NOMO-1 treated with DMSO at 0.1 percent for 48 hours (cell line): ENCODE data around the gene PDGFA.

Source experiments
- DNase-seq: peaks from one replicate; lab custom pipeline; 2025; ENCODE audit not compliant: unreplicated experiment; lab: John Stamatoyannopoulos, UW

Gene PDGFA

DNA sequence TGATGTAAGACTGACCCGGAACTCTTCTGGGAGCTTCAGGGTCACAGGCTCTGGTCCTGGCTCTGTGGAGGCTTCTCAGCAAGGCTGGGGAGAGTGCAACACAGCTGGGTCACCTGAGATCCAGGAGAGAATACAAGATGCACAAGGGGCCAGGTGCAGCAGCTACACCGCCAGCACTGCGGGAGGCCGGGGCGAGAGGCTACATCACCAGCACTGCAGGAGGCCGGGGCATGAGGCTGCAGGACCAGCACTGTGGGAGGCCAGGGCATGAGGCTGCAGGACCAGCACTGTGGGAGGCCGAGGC is 44.3 kb downstream of the PDGFA start:
- no peak for DNase-seq

DNA sequence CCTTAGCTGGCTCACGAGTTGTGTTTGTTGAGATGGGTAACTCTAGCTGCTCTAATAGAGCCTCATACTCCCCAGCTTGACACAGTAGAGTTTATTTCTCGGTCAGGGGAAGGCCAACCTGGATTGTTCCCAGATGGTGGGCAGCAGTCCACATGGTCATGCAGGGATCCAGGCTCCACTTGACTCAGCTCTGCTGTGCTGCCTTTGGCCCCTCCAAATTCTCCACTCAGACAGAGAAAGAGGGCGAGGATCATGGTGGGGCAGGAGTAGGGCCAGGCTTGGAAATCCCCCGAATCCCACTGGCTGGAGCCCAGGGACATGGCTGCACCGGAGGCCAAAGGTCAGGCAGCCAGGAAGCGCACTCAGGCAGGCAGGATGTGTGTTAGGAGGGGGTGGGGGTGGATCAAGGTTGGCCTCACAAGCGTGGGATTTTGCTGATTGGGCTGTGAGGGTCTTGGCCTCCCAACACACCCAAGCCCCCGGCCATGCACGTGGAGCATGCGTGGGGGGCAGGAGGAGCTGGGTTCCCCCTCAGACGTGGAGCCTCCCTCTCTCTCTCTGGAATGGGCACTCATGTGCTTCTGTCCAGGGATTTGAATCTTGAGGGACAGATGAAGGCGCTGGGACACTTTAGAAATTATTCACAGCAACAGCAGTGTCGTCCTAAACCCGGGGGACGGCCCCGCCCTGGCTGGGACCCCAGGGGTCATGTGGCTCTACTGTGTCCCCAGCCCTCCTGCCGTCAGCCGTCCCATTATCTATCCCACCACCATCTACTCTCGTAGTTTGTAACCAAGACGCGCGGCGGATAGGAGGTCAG is 44.8 kb downstream of the PDGFA start:
- DNase-seq = no peak

DNA sequence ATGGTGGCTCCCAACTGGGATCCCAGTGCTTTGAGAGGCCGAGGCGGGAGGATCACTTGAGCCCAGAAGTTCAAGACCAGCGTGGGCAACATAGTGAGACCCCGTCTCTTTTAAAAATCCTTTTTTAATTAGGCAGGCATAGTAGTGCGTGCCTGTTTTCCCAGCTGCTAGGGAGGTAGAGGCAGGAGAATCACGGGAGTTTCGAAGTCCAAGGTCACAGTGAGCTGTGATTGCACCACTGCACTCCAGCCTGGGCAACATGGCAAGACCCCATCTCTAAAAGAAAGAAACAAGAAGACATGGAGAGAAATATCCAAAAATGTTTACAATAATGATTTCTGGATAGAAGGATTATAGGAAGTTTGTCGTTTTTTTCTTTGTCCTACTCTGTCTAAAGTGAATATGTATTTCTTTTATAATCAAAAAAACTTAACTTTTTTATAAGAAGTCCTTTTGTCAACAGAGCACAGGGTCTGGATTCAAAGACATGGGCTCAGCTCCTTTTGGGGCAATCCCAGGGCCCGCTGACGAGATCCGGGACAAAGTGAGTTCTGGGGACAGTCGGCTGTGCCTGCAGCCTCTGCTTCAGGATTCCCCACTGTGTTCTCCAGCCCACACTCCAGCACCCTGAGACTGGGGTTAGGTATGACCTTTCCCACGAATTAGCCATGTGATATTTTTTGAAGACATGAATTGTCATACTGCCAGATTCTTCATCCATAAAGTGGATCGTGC is 45.6 kb downstream of the PDGFA start:
- no peak for DNase-seq

DNA sequence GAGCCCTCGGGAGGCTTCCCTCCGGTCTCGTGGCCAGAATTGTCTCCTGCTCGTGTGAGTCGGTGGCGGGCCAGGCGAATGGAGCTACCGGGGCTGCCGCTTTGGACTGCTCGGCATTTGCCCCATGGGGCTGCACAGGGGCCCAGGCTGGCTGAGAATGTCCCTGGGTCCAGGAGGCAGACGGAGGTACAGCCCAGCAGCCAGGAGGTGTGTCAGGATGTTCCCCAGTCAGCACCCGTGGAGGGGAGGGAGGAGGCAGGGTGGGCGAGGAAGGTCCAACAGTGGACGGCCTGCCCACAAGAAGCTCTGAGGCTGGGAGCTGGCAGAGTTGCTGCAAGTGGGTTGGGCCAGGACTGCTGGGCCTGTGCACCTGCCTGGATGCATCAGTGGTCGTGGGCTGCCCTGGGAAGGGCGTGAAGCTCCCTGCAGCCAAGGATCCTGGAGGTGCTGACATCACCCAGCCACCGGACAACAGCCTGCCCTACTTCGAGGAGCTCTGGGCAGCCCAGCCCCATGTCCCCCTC is 46.4 kb downstream of the PDGFA start:
- DNase-seq = no peak

DNA sequence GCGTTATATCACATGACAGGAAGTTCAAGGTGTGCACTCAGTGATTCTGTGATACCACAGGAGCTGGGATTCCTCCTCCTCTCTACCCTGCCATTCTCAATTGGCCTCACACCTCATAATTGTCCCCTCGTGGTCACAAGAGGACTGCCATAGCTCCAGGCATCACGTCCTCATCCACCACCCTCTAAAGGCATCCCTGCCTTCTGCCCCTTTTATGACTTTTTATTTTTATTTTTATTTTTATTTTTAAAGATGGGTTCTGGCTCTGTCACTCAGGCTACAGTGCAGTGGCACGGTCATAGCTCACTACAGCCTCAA is 47.0 kb downstream of the PDGFA start:
- no peak for DNase-seq

DNA sequence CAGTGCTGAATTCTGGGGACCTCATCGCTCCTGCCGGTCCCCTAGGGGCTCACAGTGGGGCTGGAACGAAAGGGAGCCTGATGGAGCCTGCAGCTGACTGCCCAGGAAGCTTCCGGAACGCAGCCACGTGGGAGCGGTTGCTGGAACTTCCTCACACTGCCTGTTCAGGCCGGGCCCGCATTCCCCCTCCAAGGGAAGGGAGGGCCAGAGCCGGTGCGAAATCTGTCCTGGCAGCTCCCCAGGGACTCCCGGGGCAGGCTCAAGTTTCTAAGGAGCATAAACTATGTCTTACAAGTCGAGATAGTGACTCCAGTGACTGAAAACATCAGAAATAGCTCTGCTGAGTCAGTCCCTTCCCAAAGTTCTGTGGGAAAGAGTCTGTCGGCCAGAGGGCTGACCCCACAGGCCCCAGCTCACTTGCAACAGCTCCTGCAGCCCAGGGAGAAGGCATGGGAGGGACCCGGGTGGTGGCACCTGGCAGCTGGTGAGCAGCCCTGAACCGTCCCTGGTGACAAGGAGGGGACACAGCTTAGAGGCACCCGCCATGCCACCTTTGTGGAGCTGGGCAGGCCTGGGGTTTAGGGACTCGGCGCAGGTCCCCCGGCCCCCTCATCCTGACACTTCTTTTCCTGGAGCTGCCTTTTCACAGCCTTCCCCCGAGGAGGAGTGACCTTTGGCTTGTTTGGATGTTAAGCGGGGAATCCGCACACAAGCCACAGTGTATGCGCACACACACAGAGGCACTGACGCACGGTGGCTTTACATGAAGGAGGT is 47.6 kb downstream of the PDGFA start:
- DNase-seq = no peak

DNA sequence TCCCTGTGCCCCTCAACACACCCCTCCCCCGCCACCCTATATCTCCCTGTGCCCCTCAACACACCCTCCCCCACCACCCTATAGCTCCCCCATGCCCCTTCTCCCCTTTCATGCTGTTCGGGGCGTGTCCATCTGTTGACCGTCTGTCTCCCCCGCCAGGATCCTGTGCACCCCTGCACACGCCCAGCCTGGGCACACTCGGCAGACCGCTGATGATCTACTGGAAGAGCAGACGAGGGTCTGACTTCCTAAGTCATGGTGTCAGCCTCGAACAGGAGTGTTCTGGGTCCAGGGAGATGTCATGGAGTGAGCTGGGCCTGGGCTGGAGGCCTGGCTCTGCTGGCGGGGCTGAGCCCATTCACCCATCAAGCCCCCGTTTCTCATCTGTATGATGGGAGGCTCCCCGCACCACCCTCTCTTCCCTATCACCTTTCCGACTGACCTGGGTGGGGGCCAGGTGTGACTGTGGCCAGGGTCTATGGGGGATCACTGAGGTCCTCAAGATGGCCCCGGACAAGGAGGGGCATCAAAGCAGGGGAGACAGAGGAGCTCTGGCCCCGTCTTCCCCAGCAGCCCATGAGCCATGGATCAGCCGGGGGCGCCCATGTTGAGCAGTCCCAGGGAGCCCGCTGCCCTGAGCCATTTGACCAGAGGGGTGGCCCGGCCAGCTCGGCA is 48.3 kb downstream of the PDGFA start:
- no peak for DNase-seq

DNA sequence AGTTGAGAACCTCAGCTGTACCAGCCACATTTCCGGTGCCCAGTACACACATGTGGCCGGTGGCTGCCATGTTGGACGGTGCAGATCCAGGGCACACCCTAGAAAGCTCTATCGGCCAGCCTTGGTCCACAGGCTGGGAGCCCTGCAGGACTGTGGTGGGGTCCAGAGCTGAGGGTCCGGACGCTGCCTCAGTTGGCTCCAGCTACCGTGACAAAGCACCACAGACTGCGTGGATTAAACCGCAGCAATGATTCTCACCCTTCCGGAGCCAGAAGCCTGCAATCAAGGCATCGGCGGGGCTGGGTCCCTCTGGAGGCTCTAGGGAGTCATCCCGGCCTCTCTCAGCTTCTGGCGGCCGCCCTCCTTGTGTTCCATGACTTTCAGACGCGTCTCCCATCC is 50.1 kb downstream of the PDGFA start:
- no peak for DNase-seq

DNA sequence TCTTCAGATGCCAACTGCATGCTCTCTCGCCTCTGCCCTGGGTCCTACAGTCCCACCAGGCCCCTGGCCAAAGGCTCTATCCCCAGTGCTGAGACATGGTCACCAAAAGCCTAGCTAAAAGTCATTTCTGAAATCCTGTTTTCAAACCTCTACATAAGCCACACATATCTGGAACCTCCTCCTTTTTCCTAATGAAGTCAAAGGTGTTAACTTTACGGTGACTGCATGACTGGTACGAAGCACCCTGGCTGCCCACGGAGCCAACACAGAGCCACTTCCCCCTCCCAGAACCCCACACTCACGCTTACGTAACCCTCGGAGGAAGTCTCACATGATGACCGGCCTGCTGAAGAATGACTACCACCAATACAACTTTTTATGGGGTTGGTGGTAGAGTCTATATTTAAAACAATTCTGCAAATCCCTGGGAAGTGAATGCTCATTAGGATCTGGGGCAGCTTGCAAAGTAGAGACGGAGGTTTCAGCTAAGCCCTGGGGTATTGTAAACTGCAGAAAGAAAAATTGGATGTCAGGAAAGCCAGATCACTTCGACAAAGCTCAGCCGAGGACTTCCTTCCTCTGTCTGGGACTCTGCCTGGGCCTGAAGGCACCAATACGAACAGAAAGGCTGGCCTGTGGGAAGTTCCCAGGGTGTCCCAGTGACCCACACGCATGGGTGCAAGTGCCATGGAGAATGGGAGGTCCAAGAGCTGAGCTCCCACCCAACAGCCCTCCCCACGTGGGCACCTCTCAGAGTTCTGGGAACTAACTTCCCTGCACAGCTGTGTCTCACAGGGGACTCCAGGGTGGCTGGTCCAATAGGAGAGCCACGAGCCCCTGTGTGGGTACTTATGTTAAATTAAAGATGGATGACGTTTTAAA is 50.7 kb downstream of the PDGFA start:
- DNase-seq = peak; percentile 76

DNA sequence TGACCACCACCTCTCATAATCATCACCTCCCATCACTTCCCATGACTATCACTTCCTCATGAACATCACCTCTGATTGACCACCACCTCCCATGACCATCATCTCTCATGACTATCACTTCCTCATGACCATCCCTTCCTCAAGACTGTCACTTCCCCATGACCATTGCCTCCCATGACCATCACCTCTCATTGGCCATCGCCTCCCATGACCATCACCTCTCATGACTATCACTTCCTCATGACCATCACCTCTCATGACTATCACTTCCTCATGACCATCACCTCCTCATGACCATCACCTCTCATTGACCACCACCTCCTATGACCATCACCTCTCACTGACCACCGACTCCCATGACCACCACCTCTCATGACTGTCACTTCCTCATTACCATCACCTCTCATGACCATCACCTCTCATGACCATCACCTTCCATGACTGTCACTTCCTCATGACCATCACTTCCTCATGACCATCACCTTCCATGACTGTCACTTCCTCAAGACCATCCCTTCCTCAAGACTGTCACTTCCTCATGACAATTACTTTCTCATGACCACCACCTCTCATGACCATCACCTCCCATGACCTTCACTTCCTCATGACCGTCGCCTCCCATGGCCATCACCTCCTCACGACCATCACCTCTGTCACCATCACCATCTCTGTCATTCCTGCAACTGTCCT is 51.6 kb downstream of the PDGFA start:
- peak; percentile 30 for DNase-seq

DNA sequence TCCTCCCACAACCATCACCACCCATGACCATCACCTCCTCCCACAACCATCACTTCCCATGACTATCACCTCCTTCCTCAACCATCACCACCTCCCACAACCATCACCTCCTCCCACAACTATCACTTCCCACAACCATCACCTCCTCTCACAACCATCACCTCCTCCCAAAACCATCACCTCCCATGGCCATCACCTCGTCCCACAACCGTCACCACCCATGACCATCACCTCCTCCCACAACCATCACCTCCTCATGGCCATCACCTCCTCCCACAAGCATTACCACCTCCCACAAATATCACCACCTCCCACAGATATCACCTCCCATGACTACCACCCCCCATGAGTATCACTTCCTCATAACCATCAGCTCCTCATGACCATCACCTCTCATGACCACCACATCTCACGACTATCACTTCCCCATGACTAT is 52.2 kb downstream of the PDGFA start:
- no peak for DNase-seq

DNA sequence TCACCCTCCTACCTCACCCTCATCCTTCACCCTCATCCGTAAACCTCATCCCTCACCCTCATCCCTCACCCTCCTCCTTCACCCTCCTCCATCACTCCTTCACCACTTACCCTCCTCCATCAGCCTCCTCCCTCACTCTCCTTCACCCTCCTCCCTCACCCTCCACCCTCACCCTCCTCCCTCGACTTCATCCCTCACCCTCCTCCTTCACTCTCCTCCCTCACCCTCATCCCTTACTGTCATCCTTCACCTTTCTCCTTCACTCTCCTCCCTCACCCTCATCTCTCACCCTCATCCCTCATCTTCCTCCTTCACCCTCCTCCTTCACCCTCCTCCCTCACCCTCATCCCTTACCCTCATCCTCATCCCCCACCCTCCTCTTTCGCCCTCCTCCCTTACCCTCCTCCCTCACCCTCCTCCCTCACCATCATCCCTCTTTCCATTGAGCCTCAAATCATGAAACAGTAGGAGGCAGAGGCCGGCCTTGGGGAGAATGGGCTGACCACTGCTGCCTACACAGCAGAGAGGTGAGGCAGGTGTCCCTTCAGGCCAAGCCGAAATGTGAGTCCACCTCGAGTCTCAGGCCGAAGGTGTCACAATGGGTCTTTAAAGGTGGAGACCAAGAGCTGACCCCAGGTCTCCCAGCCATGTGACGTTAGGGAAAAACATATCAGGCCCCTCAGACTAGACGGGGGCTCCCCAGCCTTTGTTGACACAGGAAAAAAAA is 53.0 kb downstream of the PDGFA start:
- DNase-seq = no peak

DNA sequence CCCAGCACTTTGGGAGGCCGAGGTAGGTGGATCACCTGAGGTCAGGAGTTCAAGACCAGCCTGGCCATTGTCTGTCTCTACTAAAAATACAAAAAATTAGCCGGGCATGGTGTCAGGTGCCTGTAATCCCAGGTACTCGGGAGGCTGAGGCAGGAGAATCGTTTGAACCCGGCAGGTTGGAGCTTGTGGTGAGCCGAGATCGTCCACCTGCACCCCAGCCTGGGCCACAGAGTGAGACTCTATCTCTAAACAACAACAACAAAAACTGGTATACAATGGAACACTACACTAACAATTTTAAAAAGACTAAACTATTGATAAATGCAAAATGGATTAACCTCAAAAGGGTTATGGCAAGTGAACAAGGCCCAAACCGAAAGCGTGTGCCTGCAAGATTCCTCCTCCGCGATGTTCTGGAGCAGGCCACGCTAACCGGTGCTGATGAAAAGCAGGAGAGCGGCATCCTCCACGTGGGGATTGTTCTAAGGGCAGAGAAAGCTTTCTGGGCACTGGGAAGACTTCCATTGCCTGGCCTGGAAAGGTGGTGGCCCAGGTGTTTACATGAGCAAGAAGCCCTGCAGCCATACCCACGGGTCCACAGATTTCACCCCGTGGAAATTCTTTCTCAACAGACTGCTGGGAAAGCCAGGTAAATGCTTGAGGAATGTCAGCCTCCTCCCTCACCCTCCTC is 53.8 kb downstream of the PDGFA start:
- DNase-seq = no peak

DNA sequence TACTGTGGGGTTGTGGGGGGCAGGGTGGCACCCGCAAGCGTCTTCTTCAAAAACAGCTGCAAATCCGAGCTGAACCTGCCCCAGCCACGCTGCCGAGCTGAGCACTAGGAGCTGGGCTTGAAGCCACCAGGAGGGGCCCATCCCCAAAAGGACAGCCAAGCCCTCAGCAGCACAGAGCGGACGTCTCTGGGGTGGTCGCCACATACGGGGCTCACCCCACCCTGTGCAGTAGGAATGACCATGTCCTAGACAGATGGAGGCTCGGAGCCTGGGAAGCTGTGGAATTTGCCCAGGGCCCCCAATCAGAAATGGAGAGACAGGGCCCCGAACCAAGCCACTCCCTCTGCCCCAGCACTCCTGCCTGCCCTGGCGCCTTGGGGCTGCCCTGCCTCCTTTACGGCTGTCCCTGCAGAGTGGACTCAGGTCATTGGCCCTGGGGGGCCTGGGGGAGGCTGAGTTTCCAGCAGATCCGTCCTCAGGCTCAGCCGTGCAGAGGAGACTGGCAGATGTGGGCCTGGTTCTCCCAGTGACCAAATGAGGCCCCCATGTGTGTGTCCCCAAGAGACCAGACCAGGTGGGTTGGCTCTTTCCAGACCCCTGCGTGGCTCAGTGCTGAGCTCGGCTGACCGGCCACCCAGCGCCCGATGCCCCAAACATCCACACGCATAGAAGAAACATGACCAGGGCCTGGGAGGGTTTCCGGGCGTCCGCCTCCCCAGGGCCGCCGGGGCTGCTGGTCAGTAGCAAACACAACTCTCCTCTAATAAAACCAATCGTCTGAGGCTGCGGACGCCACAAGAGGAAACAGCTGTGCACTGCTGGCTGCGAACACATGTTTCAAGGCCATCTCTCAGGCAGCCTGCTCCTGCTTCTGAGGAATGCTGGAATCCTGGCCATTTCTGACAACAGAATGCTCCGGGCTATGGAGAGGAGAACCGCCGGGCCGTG is 54.9 kb downstream of the PDGFA start:
- no peak for DNase-seq

DNA sequence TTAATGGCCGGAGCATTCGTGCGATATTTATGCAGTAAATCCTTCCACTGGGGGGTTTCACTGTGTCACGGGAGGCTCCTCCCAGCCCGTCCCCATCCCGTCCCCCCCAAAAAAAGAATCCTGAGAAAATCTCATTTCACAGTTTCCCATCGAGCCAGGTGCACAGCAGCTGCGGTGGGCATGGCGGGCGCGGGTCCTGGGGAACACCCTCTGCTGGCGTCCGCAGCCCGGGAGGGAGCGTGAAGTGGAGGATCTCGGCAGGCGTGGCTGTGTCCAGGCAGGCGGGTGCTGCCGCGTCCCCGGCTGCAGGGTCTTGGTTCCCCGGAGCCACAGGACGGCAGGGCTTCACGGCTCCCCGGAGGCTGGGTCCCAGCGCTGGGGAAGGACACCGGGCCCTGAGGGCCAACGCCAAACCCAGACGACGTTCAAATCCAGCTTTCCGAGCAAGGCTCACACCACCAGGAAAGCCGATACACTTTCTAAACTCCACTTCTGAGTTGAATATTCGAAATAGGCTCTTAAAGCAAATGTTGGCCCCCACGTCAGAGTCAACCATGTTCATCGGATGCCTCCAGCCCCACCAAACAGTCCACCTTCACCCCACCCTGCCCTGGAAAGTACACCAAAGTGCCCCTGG is 55.7 kb downstream of the PDGFA start:
- DNase-seq = no peak

DNA sequence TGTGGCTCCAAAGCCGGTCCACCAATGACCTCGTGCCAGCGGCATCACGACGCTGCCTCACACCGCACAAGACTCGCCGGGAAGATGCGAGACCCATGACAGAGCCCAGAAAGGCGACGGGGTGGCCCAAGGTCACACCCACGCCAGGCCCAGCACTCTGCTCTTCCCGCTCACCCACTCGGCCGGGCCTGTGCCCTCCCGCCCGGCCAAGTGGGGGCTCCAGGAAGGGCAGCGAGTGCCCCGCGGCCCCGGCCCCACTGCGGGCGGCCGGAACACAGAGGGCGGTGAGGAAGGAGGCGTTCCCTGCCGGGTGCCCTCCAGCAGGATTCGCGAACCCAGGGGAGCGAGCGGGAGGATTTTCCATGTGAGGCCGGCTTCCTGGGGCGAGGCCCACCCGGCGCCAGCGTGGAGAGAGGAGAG is 56.3 kb downstream of the PDGFA start:
- no peak for DNase-seq
